HG02981 (cell line): ENCODE data around the gene AP4B1.
"Not testable (repeated sequence)": the region's sequence is repeated elsewhere in the genome, so short reads cannot be mapped to it uniquely, and the experiment has no call there.

Experiments
- ATAC-seq: cut with Tn5 transposase; IDR thresholded peaks from one replicate; pipeline ENCODE4 v1.9.1; 2021; ENCODE audit warnings: mild to moderate bottlenecking, moderate library complexity; ENCODE audit not compliant: unreplicated experiment

The AP4B1 gene

DNA sequence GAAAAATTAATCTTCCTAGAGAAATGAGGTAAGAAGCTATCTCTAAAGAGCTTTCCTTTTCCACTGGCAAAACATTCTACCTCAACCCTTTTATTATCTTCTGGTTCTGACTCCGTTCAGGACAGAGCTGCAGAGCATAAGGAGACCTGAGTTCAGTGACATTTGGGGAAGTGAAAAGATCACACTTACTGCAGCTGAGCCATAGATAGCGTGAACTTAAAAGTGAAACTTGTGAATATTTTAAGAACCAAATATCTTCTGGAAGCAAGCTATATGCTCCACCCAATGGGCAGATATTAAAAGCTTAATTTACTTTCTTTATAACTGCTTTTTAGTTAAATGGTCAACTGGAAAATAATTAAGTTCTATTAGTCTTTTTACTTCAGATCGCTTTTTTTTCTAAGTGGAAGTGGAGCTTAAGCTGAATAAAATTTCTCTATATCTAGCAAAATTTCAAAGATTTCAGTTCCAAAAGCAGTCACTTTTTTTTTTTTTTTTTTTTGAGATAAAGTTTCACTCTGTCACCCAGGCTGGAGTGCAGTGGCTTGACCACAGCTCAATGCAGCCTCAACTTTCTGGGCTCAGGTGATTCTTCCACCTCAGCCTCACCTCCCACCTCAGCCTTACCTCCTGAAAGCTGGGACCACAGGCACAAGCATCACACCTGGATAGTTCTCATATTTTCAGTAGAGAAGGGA, 45.0 kb downstream of the AP4B1 start:
- ATAC-seq: peak; percentile 90

DNA sequence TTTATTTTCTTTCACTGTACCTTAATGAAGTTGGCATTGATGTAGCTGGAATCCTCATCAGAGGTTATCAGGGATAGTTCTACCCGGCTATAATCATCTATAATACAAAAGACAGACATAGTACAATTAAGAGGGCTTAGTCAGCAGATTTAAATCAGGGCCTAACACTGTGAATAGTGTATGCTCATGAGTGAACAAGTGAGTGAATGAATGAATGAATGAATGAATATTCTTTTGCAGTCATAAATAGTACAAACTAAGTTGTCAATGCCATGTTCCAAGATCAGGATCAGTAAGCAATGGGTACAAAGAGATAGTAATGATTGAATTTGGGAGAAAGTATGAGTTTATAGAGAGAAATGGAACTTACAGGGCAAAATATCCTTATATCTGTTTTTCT, 45.6 kb downstream of the AP4B1 start:
- no peak for ATAC-seq

GRCh38 chr1:113858418-113858817, 46.2 kb downstream of the AP4B1 start:
- no peak for ATAC-seq

DNA sequence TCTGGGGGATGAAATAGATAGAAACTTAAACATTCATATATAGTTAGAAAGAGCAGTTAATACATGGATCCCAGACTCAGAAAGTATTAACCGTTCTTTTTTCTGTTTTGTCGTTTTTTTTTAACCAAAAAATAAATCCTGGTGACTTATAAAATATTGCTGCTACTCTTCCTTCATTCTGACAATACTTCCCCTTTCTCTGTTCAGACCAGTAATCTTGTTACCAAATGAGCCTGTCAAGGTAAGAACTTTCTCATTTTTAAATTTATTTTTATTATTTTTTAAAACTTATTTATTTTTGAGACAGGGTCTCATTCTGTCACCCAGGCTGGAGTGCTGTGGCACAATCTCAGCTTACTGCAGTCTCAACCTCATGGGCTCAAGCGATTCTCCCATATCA, 46.8 kb downstream of the AP4B1 start:
- ATAC-seq: no peak

DNA sequence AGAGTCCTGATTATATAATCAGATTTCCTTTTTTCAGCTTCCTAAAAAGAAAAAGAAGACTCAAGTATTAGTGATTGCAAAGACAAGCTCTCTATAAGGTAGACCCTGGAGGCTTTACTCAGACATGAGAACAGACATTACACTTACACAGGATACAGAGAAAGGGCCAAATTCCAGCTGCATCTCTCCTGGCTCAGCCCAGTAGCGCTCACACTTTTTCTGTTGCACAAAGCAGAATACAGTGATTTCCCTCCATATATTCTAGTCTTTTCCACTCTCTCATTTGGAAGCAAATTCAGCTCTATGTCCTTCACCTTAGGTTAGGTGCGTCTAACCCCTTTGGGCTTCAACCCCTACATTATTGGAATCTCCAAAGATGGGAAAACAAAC, 48.2 kb downstream of the AP4B1 start:
- ATAC-seq: no peak

DNA sequence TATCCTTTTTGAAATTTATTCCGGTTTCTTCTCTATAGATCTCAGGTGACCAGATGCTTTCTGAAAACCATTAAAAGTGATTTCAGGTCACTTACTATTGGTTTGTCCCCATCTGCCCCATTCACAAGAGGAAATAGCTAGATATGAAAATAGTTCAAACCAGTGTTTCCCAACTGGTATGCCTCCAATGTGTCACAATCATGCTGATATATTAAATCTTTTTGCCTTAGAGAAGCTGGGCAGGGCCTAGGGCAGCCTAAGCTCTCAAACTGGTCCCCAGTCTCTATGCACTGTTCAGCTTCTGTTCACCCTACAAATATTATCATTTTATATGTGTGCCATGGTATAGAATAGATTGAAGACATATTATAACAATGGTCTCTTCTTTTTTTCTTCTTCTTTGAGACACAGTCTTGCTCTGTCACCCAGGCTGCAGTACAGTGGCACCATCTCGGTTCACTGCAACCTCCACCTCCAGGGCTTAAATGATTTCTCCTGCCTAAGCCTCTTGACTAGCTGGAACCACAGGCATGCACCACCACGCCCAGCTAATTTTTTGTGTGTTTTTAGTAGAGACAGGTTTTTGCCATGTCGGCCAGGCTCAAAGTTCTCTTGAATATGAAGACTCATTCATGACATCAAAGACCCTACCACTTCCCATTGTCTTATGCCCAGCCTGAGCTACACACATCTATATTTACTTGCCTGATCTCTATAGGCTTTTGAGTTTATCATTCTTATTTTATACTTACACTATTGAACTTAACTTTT, 48.8 kb downstream of the AP4B1 start:
- no peak for ATAC-seq

- no peak for ATAC-seq
These were observed 50.4 kb downstream of the AP4B1 start for GRCh38 chr1:113854234-113854633.

DNA sequence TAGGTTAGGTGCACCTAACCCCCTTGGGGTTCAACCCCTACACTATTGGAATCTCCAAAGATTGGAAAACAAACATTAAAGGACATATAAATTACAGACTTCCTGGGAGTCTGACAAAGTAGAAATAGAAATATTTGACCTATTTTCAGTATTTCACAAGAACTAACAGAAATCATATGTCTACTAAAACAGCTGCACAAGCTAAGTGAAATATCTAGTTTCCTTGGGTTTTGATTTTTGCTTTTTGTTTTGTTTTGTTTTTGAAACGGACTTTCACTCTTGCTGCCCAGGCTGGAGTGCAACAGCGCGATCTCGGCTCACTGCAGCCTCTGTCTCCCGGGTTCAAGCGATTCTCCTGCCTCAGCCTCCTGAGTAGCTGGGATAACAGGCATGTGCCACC, 51.9 kb downstream of the AP4B1 start:
- ATAC-seq: not testable (repeated sequence)

DNA sequence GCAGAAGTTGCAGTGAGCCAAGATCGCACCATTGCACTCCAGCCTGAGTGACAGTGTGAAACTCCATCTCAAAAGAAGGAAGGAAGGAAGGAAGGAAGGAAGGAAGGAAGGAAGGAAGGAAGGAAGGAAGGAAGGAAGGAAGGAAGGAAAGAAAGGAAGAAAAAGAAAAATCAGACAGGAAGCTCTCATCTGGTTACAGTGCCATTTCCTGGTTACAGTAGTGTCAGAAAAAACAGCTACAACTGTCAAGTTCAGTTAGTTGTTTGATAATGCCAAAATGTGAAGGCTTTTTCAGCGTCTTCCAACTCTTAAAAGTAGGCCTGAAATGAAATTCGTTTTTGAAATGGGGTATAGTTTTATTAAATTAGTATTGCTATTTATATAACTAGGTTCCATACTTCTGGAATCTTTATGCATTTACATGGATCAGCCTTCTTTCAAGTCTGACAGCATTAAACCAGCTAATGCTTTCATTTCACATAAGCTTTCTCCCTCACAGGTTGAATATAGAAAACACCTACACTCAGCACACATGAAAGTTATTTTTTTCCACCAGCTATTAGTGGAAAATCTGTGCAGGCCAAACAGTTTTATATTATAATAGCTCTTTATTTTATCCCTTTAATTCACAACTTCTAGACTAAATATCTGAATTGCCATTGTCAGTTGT, 54.3 kb downstream of the AP4B1 start:
- no peak for ATAC-seq

- ATAC-seq: no peak
These were observed 55.5 kb downstream of the AP4B1 start for GRCh38 chr1:113849072-113849471.

DNA sequence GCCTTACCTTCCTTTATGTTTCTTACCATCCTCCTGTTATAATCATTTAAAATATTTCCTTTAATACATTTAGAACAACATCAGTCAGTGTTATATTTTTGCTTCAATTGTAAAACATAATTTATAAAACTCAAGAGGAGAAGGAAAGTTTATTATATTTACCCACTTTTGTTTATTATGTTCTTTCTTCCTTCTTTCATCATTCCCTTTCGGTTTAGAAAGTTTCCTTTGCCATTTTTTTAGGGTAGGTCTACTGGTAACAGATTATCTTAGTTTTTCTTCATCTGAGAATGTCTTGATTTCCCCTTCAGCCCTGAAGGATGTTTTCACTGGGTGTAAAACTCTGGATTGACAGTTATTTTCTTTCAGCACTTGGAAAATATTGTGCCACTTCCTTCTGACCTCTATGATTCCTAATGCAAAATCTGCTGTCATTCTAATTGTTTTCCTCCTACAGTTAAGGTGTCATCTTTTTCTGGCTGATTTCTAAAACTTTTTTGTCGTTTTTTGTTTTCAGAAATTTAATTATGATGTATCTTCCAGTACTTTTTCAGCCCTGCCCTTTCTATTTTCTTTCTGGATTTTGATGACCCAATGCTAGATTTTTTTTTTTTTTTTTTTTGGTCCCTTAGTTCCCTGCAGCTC, 58.1 kb downstream of the AP4B1 start:
- no peak for ATAC-seq
